IMR-90 (cell line): Measurements from ENCODE around the gene ACVRL1. TPM values are rescaled to one million over a fixed set of nuclear protein-coding genes. Genes with fewer than 3 reads are reported as not detected.

ENCODE experiments used
- ATAC-seq: fragments of 200-7000 bp; cut with Tn5 transposase; 2 replicates; pipeline ENCODE4 v1.9.1; 2020; ENCODE audit warnings: low read depth, mild to moderate bottlenecking, moderate library complexity
- BruUV-seq: library from RNA; stranded (reverse); fragments of 400-500 nt; replicated peaks from 2 replicates; lab custom pipeline; 2021; lab: Mats Ljungman, UMichigan
- CTCF ChIA-PET: fragments of 300-600 bp; formaldehyde crosslinking; extraction: SDS; loops from one replicate; lab custom pipeline; 2021; ENCODE audit warnings: antibody characterized with exemption; lab: Yijun Ruan, JAX
- POLR2A ChIA-PET: fragments of 300-600 bp; sonication (Branson Sonifier 250); formaldehyde crosslinking; loops from one replicate; lab custom pipeline; 2022; ENCODE audit warnings: antibody characterized with exemption; ENCODE audit not compliant: unreplicated experiment; lab: Charles Lee
- DNase-seq: peaks from one replicate; pipeline ENCODE4 v3.0.0; 2013
- H2AFZ ChIP-seq: replicated peaks from 2 replicates; pipeline ENCODE3; 2013; ENCODE audit warnings: low read length, mild to moderate bottlenecking; ENCODE audit not compliant: poor library complexity
- H2AK5ac ChIP-seq: 2 replicates; pipeline ENCODE4 v1.6.1; 2013; ENCODE audit warnings: low read depth, low read length, inconsistent platforms
- H2AK9ac ChIP-seq: replicated peaks from 2 replicates; pipeline ENCODE3; 2013; ENCODE audit warnings: mild to moderate bottlenecking, low read depth, low read length, moderate library complexity; ENCODE audit not compliant: poor library complexity
- H2BK120ac ChIP-seq: 2 replicates; pipeline ENCODE4 v1.6.1; 2013; ENCODE audit warnings: low read depth, low read length, inconsistent platforms
- H2BK15ac ChIP-seq: 3 replicates; pipeline ENCODE4 v1.6.1; 2013; ENCODE audit warnings: low read depth, low read length, inconsistent platforms
- H2BK20ac ChIP-seq: 2 replicates; pipeline ENCODE4 v1.6.1; 2013; ENCODE audit warnings: low read depth, mild to moderate bottlenecking, inconsistent platforms, low read length, moderate library complexity
- H2BK5ac ChIP-seq: 2 replicates; pipeline ENCODE4 v1.6.1; 2013; ENCODE audit warnings: mild to moderate bottlenecking, low read depth, low read length, inconsistent platforms; ENCODE audit not compliant: poor library complexity, severe bottlenecking
- H3K14ac ChIP-seq: replicated peaks from 2 replicates; pipeline ENCODE4 v1.6.1; 2013; ENCODE audit warnings: low read depth, low read length, inconsistent platforms
- H3K18ac ChIP-seq: 2 replicates; pipeline ENCODE4 v1.6.1; 2013; ENCODE audit warnings: low read depth, low read length, control low read depth
- H3K23ac ChIP-seq: 2 replicates; pipeline ENCODE4 v1.6.1; 2013; ENCODE audit warnings: low read depth, low read length, inconsistent platforms
- H3K27ac ChIP-seq: 2 replicates; pipeline ENCODE4 v1.5.1; 2013; ENCODE audit warnings: mild to moderate bottlenecking, control low read depth, low read length; ENCODE audit not compliant: insufficient read depth
- H3K27me3 ChIP-seq: 2 replicates; pipeline ENCODE4 v1.6.1; 2013; ENCODE audit warnings: low read length; ENCODE audit not compliant: control insufficient read depth, insufficient read depth
- H3K36me3 ChIP-seq: 2 replicates; pipeline ENCODE4 v1.6.1; 2013; ENCODE audit warnings: low read length, mixed read lengths; ENCODE audit not compliant: control insufficient read depth, insufficient read depth
- H3K4ac ChIP-seq: 2 replicates; pipeline ENCODE4 v1.6.1; 2013; ENCODE audit warnings: low read depth, low read length, inconsistent platforms
- H3K4me1 ChIP-seq: 2 replicates; pipeline ENCODE4 v1.6.1; 2013; ENCODE audit warnings: low read length, mixed read lengths; ENCODE audit not compliant: control insufficient read depth, insufficient read depth
- H3K4me2 ChIP-seq: 2 replicates; pipeline ENCODE4 v1.6.1; 2013; ENCODE audit warnings: low read depth, mild to moderate bottlenecking, control low read depth, low read length, moderate library complexity
- H3K4me3 ChIP-seq: 2 replicates; pipeline ENCODE4 v1.5.1; 2013; ENCODE audit warnings: low read depth, mild to moderate bottlenecking, control low read depth, low read length, moderate library complexity; ENCODE audit not compliant: insufficient read depth
- H3K56ac ChIP-seq: 2 replicates; pipeline ENCODE4 v1.6.1; 2013; ENCODE audit warnings: low read length, inconsistent platforms; ENCODE audit not compliant: insufficient read depth; ENCODE audit errors: extremely low read depth
- H3K79me1 ChIP-seq, 2 experiments: 2 replicates each; pipeline ENCODE4 v1.6.1; 2013; ENCODE audit warnings: low read length in 2 of 2, inconsistent platforms in 1 of 2, low read depth in 1 of 2
- H3K9ac ChIP-seq: 2 replicates; pipeline ENCODE4 v1.6.1; 2013; ENCODE audit warnings: low read depth, low read length, control low read depth
- H3K9me1 ChIP-seq: 2 replicates; pipeline ENCODE4 v1.6.1; 2013; ENCODE audit warnings: low read length, inconsistent platforms; ENCODE audit not compliant: insufficient read depth
- H3K9me3 ChIP-seq: 2 replicates; pipeline ENCODE4 v1.6.1; 2013; ENCODE audit warnings: low read length; ENCODE audit not compliant: control insufficient read depth, insufficient read depth
- H4K20me1 ChIP-seq: 2 replicates; pipeline ENCODE4 v1.6.1; 2013; ENCODE audit warnings: low read length, inconsistent platforms; ENCODE audit not compliant: insufficient read depth
- H4K5ac ChIP-seq: 2 replicates; pipeline ENCODE4 v1.6.1; 2013; ENCODE audit warnings: mild to moderate bottlenecking, low read depth, low read length, control low read depth
- H4K8ac ChIP-seq, 2 experiments: 2 replicates each; pipeline ENCODE4 v1.6.1; 2013; ENCODE audit warnings: low read depth in 2 of 2, low read length in 2 of 2, control low read depth in 1 of 2, inconsistent platforms in 1 of 2
- H4K91ac ChIP-seq: 2 replicates; pipeline ENCODE4 v1.6.1; 2013; ENCODE audit warnings: low read depth, low read length, inconsistent platforms; ENCODE audit not compliant: insufficient read depth
- MAFK ChIP-seq: IDR thresholded peaks from 2 replicates; pipeline ENCODE4 v1.6.1; 2012; ENCODE audit warnings: low read depth, low read length, improper control_type of control experiment
- RAD21 ChIP-seq: IDR thresholded peaks from 2 replicates; pipeline ENCODE4 v1.6.1; 2012; ENCODE audit warnings: low read length, improper control_type of control experiment
- WGBS, 2 experiments: methylation state at CpG; one replicate each; pipeline versions ENCODE4 v1.1.5 to v1.1.7; 2013; ENCODE audit warnings: missing lambda C conversion rate in 2 of 2; ENCODE audit not compliant: insufficient read length in 1 of 2; ENCODE audit errors: extremely low coverage in 2 of 2; 5-methylcytosine and 5-hydroxymethylcytosine counted together
- dilution Hi-C: fragments of 300-500 bp; cut with HindIII; formaldehyde crosslinking; loops from one replicate; pipeline ENCODE4 v1.14.3; 2018; ENCODE audit warnings: low sequenced_read_pairs; ENCODE audit not compliant: unreplicated experiment
- in situ Hi-C: fragments of 300-500 bp; cut with MboI; formaldehyde crosslinking; loops from 3 replicates; pipeline ENCODE4 v1.14.3; 2019; ENCODE audit warnings: low sequenced_read_pairs, inconsistent platforms, mixed read lengths
- intact Hi-C: fragments of 100-400 bp; cut with micrococcal nuclease; formaldehyde crosslinking; loops from 2 replicates; pipeline ENCODE4 v1.10.0; 2022
- polyA plus RNA-seq, 3 experiments: library from polyadenylated mRNA; depleted of rRNA; stranded (reverse); fragments of >200 nt; gene quantifications; 2 replicates each; pipeline ENCODE4 v1.2.3, GENCODE V29; 2012; ENCODE audit warnings: low replicate concordance in 1 of 3
- total RNA-seq: library from RNA; depleted of rRNA; stranded (reverse); fragments of >200 nt; gene quantifications from 2 replicates; pipeline ENCODE4 v1.2.3, GENCODE V29; 2012

Gene ACVRL1
- total and polyA plus RNA-seq, 2 of the 4 experiments (the other 2 are of a cell fraction) = 6.4 to 7.5 TPM

GRCh38 chr12:51901121-51901817 lies 6.0 kb upstream of the ACVRL1 start (continued):
- no peak for TF ChIP-seq MAFK

- WGBS, 2 experiments = 94% methylated on average over 6 of the region's 11 CpGs; no CpG with 5 or more reads in 1 of the 2 experiments
- in situ Hi-C loops = no loop called here
- Histone ChIP-seq H4K20me1 (no peaks in the 10 kb centered on the region), H3K4me3 (no peak overlapping the region), H2AK5ac (no peak overlapping the region; the same call in 1 of the 2 replicates), H3K4ac (no peak overlapping the region), H3K9me1 (peaks cover 24% of the 10 kb centered on the region), H3K18ac (no peak overlapping the region), H3K27me3 (no peaks in the 10 kb centered on the region), H4K8ac (no peak overlapping the region), H3K4me1 (peaks cover 17% of the 10 kb centered on the region), H3K4me2 (no peak overlapping the region), H3K36me3 (no peaks in the 10 kb centered on the region), H3K23ac (no peak overlapping the region), H2BK120ac (no peak overlapping the region), H2AK9ac (no peak overlapping the region), H3K79me1 (no peaks in the 10 kb centered on the region), H3K56ac (no peak overlapping the region), H4K5ac (no peak overlapping the region), H4K91ac (no peak overlapping the region), H2AFZ (no peak overlapping the region), H2BK20ac (no peak overlapping the region), H2BK15ac (no peak overlapping the region), H3K9me3 (no peaks in the 10 kb centered on the region), H3K14ac (no peak overlapping the region), H2BK5ac (no peak overlapping the region), H3K9ac (no peak overlapping the region), H3K27ac (no peak overlapping the region)
- no peak for TF ChIP-seq RAD21
- DNase-seq = no peak
- ChIA-PET CTCF (no interaction called here), POLR2A (no interaction called here)
- dilution Hi-C loops = no loop called here
- ATAC-seq = no peak
- intact Hi-C loops = no loop called here
- no TSS peak for BruUV-seq
These were observed 5.4 kb upstream of the ACVRL1 start for GRCh38 chr12:51901881-51902280.
